ENCODE data around the gene LAYN.

Gene LAYN, protein sequence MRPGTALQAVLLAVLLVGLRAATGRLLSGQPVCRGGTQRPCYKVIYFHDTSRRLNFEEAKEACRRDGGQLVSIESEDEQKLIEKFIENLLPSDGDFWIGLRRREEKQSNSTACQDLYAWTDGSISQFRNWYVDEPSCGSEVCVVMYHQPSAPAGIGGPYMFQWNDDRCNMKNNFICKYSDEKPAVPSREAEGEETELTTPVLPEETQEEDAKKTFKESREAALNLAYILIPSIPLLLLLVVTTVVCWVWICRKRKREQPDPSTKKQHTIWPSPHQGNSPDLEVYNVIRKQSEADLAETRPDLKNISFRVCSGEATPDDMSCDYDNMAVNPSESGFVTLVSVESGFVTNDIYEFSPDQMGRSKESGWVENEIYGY

DNA sequence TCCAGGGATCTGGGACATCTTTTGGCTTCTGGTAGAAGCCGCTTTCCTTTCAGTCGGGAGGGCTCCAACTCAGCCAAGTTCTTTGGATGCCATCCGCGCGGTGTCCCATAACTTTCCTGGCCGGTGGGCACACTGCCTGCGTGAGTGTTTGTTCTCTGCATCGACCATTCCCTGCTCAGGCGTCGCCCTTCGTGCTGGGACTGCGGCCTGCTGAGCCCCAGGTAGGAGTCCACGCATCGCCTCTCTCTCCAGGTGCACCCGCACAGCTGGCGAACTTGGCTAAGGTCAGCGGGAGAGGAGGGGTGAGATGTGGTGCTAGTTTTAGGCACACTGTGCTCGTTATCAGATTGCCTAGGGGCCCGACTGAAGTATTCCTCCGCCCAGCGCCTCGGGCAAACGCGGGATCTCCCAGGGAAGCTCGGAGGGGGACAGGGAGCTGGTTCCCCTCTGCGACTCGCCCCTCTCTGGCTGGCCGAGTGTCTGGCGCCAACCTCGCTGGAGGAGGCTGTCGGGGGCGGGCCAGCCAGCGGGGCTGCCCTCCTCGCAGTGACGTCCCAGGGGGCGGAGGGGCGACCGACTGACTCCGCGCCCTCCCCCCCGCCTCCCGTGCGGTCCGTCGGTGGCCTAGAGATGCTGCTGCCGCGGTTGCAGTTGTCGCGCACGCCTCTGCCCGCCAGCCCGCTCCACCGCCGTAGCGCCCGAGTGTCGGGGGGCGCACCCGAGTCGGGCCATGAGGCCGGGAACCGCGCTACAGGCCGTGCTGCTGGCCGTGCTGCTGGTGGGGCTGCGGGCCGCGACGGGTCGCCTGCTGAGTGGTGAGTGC is at the start of gene LAYN:
LAYN (plus strand) TSS at position 607 of the 823 bp plus-strand sequence; CDS start at position 731, 124 bp downstream.
- in situ Hi-C loops (cut with MboI; ENCODE audit: low sequenced_read_pairs), result no loop called here

DNA sequence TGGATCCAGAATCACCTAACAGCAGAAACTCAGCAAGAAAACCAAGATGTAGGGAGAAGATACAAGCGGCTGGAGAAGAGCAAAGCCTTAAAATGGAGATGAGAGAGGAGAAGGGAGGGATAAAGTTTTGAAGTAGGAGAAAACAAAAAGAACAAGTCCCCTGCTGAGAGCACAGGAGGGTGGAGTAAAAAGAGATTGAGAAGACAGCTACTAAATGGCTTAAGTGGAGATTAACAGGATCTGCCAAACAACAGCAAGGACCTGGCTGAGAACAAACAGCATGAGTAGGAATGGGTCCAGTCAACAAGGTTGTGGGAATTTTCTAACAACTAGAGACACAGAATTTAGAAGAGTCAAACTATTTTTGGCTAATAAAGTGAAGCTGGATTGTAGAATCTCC is 46.5 kb upstream of the LAYN start:
- in situ Hi-C loops (cut with MboI; ENCODE audit: low sequenced_read_pairs), result no loop called here

DNA sequence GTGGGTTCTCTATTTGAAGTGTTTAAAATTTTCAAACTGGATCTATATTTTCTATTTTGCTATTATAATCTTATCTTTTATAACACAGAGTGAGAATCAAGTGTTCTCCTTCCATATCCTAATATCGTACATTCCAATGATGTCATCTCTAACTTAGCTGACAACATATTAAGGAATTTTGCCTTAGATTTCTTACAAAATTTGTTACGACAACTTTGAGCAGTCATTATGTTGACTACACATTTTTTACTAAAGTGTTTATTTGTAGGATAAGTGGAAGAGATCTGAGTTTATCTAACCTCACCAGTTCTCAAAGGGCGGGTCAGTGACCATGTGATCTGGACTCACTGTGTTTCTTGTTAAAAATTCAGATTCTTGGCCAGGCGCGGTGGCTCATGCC is 41.0 kb upstream of the LAYN start:
- in situ Hi-C loops (cut with MboI; ENCODE audit: low sequenced_read_pairs), result no loop called here

DNA sequence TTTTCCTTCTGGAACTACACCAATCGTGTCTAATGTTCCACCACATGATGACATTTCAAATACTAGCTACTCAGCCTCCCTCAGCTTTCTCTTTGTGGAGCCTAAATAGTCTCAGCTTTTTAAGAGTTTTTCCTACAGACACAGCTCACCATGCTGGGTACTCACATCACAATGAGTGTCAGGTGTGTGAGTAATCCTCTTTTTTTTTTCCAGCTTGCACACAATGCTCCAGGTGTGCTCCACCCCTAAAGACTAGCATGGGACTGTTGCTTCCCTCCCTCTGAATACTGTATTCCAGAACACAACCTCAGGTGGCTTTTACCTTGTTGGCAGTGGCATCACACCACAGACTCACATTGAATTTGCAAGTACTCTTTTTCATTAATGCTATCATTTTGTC is 40.0 kb upstream of the LAYN start:
- in situ Hi-C loops (cut with MboI; ENCODE audit: low sequenced_read_pairs), result no loop called here

DNA sequence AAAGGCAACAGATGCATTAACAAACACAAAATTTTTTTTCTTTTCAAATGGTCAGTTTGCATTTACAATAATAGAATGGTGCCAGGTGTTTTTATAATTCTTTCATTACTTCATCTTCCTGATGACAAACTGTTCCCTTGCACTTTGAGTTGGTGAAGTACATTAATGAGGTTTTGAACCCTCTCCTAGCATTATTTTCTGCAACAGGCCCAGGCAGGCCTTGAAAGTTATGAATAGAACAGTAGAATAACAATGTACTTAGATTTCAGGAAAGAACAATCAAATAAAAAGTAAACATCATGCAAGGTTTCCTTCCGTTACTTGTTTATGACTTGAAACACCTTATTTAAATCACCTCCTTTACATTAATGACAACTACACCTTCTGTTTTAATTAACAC is 37.9 kb upstream of the LAYN start:
- in situ Hi-C loops (cut with MboI; ENCODE audit: low sequenced_read_pairs), result no loop called here

DNA sequence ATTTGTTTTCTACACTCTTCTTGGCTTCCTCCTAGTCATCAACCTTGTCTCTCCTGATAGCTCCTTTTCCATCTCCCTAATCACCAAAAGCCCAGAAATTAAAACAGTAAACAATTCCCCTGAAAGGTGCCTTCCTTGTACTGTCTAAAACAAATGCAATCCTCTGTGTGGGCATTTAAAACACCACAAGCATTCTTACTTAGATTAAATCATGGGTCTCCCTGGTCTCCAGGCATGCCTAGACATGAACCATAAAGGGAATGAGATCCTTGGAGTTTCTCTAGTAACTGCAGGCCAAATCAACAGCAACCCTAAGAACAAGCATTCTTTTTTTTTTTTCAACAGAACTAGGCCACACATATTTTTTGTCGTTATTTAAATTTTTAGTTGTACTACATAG is 30.2 kb upstream of the LAYN start:
- in situ Hi-C loops (cut with MboI; ENCODE audit: low sequenced_read_pairs), result no loop called here

DNA sequence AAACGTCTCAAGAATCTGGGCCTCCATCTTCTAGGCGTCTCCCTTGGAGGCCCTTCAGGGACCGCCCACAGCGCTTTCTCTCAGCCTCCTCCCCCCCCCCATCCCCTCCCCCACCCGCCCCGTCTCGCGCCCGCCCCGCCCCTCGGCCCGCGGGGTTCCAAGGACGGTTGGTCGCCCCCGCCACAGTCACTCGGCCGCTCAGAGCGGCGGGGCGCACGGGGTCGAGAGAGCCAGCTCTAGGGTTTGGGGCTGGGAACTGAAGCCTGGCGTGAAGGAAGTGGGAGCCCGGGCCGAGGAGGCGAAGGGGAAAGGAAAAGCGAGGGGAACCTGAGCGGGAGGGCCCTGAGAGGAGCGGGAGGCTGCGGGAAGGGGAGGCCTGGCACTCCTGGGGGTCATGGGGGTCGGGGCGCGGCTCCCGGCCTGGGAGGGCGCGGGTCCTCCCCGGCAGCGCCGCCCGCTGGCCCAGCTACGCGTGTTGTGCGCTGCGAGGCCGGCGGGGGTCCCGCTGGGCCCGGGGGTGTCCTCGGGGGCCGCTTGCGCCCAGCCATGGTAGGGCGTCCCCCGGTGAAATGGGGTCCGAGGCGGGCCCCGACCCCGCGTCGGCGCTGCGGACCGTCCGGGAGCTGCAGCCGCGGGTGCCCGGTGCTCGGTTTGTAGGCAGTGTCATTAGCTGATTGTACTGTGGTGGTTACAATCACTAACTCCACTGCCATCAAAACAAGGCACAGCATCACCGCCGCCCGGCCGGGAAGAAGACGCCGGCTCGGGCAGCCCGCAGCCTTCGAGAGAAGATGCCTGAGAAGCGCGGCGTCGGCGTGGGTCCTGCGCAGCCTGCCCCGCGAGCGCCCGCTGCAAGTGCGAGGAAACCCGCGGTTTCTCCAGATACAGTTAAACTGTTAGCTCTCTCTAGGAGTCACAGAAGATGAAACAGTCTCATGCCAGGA is 28.0 kb upstream of the LAYN start, which contains the start of gene BTG4:
BTG4 (minus strand) TSS at position 91 of the 944 bp plus-strand sequence. CDS start 13,610 bp downstream, outside the sequence.
- in situ Hi-C loops (cut with MboI; ENCODE audit: low sequenced_read_pairs), result no loop called here

DNA sequence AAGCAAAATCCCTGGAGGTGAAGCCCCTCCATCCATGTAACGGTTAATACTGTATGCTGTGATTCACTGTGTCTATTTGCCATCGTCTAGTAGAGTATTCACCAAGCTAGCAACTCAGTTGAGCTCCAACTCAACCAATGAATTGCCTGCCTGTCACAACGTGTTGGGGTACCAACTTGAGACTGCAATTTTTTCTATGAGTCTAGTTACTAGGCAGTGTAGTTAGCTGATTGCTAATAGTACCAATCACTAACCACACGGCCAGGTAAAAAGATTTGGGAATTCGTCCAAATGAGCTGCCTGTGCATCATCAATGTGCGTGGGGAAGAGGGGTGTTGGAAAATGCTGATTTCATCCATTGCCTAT is 27.3 kb upstream of the LAYN start:
- in situ Hi-C loops (cut with MboI; ENCODE audit: low sequenced_read_pairs), result no loop called here

DNA sequence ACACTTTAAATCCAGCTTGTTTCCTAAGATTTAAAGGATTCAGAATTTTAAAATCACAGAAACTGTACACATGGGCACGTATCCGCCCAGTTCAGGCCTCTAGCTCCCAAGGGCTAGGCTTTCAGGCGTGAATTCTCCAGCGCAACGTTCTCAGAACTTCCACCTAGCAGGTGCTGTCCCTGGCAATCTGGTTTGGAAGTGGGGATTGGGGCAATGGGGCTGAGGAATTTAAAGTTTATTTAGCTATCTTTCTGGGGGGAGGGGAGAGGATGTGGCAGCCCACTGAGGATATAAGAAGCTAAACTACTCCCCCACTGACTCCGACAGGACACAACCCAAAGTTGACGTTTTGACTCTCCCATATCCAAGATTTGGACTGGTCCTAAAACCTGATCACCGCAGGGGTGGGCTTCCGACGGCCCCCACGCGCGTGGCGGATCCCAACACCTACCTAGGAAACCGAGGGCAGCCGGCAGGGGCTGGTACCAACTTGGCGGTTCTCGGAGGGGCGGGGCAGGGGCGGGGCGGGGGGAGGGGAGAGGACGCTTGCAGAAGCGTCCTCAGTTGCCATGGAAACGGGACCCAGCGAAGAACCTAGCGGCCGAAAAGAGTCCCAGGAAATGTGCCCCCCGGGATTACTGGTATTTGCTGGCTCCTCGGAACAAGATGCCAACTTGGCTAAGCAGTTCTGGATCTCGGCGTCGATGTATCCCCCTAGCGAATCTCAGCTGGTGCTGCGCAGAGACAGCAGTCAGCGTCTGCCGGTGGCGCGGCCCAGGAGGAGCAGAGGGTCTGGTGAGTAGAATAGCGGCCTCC is 26.1 kb upstream of the LAYN start, which contains the start of gene HOATZ:
HOATZ (plus strand) TSS at position 563 of the 816 bp plus-strand sequence; CDS start at position 570, 7 bp downstream.
- in situ Hi-C loops (cut with MboI; ENCODE audit: low sequenced_read_pairs), result no loop called here

DNA sequence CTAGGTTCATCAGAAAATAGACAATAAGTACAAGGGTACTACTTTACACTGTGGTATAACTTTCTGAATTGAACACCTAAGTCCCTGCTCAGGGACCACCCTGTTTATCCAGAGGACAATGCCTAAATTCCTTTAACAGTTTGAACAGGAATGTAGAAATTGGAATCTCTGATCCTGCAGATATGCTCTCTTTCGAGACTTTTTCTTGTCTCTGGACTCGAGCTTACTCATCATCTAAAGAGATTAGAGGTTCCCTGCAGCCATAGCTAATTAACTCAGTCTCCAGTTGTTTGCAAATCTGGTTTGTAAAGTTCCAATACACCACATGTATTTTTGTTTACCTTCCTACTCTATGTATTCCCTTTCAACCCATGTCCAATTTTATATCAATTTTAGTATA is 24.9 kb upstream of the LAYN start:
- in situ Hi-C loops (cut with MboI; ENCODE audit: low sequenced_read_pairs), result no loop called here

DNA sequence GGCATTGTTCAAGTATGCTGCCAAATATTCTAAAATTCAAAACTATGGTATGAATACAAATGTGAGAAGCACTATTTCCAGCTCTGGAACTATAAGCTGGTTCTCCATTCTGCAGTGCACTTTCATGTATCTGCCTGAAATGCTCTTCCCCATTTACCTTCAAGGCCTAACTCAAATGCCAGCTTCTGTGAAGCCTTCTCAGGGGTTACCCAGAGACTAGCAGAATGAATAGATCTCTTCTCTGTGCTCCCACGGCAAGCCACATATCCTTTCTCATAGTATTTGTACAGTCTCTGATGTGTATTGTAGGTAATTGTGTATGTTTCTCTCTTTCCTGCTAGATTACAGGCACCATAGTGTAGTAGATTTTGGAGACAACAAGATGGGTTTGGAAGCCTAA is 21.9 kb upstream of the LAYN start:
- in situ Hi-C loops (cut with MboI; ENCODE audit: low sequenced_read_pairs), result no loop called here

DNA sequence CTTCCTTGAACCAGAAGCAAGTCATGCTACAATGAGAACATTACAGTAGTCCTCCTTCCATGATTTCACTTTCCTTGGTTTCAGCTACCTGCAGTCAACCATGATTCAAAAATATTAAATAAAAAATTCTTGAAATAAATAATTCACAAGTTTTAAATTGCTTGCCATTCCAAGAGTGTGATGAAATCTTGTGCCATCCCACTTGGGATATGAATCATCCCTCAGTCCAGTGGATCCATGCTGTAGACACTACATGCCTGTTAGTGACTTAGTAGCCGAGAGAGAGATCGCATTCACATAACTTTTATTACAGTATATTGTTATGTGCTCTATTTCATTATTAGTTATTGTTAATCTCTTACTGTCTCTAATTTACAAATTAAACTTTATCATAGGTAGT is 20.0 kb upstream of the LAYN start:
- in situ Hi-C loops (cut with MboI; ENCODE audit: low sequenced_read_pairs), result no loop called here

DNA sequence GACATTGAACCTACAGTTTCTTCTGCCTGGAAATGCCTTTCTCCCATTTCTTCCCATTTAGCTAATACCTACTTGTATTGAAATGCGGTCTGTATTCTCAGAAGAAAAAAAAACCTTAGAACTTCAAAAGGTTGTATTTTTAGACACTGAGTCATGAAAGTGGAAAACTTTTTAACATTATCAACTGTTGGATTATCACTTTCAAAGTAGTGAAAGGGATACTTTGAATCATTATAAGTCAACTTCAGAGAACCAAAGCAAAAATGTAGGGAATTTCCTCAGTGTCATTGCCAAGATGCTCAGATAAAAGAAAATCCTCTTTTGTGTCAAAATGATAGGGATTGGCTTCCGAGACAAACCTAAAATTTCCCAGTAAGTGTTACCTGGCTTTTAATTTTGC is 19.4 kb upstream of the LAYN start:
- in situ Hi-C loops (cut with MboI; ENCODE audit: low sequenced_read_pairs), result no loop called here

DNA sequence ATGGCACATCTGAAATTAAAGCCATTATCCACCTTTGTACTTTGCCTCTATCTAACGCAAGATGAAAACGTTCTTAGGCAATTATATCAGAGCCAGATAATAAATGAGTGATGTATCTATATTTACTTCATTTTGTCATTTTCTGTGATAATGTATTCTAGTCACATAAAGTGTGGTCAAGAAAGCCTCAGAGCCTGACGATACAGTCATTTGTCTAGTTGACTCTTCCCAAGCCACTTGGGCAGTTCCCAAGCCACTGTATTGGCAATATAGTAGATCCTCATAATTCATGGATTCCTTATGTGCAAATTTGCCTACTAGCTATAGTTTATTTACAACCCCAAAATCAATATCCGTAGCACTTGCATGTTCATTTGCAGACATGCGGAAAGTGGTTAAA is 18.1 kb upstream of the LAYN start:
- in situ Hi-C loops (cut with MboI; ENCODE audit: low sequenced_read_pairs), result no loop called here

DNA sequence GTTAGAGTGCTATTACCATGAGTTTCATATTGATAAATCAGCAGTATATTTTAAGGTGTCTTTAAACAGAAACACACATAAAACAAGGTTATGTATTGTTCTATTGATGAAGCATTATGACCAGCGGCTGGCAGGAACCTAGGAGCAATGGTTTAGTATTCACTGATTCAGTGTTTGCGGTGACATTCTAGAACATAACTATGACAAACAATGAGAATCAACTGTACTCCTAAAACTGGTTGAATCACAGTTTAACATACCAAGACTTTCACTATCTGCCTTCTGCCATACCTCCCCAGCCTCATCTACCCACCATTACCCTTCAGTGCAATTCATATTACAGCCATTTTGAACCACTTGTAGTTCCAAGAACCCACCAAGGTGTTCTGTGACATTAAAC is 17.2 kb upstream of the LAYN start:
- in situ Hi-C loops (cut with MboI; ENCODE audit: low sequenced_read_pairs), result no loop called here

DNA sequence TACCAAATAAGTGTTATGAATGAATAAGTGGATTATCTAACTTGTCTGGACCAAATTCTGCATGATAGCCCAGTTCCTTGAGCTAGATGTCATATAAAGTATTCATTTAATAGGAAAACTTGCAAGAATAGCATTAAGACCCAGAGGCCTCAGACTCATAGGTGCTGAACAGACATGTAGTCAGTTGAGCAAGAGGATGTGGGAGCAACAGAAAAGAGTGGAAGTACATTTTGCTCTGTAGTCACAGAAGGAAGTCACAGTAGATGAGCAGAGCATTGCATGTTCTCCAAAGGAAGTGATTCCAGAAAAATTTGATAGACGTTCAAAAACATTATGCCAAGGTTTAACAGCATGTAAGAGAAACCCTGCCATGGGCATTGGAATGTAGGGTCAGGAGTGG is 16.5 kb upstream of the LAYN start:
- in situ Hi-C loops (cut with MboI; ENCODE audit: low sequenced_read_pairs), result no loop called here

DNA sequence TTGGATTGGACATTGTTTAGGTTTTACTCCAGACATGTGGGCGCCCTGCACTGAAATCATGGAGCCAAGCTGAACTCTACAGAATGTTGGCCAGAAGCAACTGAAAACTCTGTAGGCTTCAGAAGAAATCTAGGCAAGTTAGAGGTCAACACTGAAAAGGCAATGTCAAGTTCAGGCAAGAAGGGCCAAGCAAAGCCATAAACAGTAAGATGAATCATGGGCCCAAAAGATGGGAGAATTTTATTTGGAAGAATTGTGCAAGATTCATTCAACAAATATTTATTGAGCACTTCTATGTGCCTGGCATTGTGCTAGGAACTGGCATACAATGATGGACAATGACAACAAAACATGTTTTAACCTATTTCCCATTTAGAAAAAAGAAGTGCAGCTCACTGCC is 15.1 kb upstream of the LAYN start:
- in situ Hi-C loops (cut with MboI; ENCODE audit: low sequenced_read_pairs), result no loop called here

DNA sequence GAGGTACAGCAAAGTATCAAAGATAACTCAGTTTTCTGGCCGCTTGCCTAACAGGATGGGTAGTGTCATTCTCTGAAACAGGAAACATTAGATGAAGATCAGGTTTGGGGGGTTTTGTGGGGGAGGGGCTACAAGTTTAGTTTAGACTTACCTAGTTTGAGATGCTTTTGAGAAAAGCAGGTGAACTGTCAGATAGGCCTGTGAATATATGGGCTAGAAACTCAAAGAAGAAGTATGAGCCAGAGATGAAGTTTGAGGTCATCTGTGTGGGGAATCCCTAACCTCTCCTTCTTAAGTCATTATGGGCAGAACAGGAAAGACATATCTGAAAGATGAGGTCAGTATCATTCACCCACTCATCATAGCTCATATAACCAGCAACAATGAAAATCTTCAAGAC is 14.0 kb upstream of the LAYN start:
- in situ Hi-C loops (cut with MboI; ENCODE audit: low sequenced_read_pairs), result no loop called here

DNA sequence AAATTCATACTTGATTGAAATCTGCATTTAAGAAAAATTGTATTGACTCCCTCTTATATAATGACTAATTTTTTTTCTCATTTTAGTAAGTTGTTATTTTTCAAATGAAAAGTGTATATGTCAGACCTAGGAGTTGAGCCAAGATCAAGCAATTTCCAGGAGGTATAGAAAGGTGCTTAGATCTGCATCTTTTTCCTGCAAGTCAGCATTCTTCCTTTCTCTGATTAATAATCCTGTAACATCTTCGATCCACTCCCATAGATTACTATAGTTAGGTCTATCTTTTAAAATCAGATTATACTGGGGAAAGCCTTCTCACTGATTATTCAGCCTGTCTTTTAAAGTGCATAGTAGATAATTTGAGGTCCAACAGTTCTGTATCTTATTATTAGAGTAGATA is 13.2 kb upstream of the LAYN start:
- in situ Hi-C loops (cut with MboI; ENCODE audit: low sequenced_read_pairs), result no loop called here

DNA sequence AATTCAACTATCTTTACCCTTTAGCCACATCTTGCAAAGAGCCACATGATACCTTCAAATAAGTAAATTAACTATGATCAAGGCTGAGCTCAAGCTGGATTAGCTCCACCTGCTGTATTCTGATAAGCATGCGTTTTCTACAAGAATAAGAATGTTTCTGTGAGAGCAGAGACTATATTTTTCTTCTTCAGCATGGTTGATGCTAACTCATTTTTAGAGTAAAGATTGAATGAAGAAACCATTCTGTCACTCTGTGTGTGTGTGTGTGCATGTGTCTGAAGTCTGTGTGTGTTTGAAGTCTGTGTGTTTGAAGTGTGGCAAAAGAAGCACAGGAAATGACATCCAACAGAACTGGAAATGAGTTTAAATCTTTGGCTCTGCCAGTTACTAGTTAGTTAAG is 12.0 kb upstream of the LAYN start:
- in situ Hi-C loops (cut with MboI; ENCODE audit: low sequenced_read_pairs), result no loop called here
